Islet of Langerhans (tissue), 1 donor: ENCODE measurements around the gene RIN1.
"Not testable (repeated sequence)": the region's sequence is repeated elsewhere in the genome, so short reads cannot be mapped to it uniquely, and the experiment has no call there.

Experiments
- FAIRE-seq: peaks from one replicate; lab custom pipeline; 2011; peaks lifted over from hg19 to GRCh38; lab: Jason Lieb, UNC

The RIN1 gene

GRCh38 chr11:66334605-66335442 is 1.4 kb downstream of the RIN1 start:
- no peak for FAIRE-seq

GRCh38 chr11:66333896-66334604 is 2.2 kb downstream of the RIN1 start:
- no peak for FAIRE-seq

DNA sequence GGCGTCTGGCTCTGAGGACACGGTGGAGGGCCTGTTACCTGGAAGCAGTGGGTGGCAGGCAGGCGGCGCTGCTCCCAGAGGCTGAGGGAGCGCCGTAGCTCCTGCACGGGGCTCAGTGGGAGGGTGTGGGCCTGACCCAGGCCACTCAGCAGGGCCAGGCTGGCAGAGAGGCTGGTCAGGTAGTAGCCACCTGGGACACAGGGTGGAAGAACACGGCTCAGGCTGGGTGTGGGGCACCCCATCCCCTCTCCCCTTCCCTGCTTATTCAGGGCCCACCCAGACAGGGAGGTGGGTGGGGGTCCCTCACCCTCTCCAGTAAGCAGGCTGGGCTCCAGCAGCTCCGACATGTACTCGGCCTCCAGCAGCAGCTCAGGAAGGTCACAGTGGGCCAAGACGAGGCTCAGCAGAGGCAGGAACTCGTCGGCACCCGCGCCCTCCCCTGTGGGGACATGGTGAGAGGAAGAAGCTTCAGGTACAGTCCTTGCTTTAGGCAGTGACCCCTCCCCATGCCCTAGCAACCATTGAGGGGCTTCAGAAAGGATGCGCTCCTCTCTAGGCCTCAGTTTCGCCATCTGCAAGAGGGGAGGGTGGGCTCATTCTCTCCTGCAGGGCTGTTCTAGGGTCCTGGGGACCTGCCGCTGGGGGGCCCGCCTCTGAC is 2.9 kb downstream of the RIN1 start:
- FAIRE-seq, result no peak

- no peak for FAIRE-seq
Observed at GRCh38 chr11:66332371-66333219, 3.6 kb downstream of the RIN1 start.

DNA sequence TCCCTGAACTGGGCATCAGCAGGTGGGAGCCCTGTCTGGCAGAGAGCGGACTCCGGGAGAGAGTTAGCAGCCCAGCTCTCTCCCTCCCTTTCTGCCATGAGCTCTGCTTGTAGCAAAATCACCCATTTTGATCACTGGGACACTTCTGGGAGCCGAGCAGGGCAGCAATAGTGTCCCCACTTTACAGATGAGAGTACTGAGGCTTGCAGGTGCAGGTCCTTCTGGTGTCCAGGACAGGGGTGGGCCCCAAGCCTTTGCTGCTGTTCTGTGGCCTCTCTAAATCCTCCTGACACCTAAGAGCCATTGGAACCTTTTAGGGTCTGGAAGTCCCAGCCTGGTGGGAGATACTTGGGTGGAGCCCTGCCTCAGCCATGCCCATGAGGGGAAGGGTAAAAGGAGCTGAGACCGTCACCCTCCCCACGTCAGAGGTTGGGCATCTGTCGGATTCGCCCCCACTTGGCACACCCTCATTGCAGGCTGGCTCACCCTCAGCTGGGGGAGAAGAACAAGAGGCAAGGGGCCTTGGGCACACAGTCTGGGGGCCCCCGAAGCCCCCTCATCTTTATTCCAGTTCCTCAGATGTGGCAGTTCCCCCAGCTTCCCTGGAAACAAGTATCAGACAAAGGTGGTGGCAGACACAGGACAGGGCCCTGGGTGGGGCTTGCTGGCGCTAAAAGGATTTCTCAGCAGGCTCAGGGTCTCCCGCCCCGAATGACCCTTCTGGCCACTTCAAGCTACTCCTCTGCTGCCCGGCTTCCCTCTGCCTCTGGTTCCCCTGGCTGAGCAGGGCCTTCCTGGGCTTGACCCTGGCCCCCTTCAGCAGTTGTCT is 4.5 kb downstream of the RIN1 start:
- no peak for FAIRE-seq

- no peak for FAIRE-seq
Observed at GRCh38 chr11:66330931-66331330, 5.3 kb downstream of the RIN1 start.

DNA sequence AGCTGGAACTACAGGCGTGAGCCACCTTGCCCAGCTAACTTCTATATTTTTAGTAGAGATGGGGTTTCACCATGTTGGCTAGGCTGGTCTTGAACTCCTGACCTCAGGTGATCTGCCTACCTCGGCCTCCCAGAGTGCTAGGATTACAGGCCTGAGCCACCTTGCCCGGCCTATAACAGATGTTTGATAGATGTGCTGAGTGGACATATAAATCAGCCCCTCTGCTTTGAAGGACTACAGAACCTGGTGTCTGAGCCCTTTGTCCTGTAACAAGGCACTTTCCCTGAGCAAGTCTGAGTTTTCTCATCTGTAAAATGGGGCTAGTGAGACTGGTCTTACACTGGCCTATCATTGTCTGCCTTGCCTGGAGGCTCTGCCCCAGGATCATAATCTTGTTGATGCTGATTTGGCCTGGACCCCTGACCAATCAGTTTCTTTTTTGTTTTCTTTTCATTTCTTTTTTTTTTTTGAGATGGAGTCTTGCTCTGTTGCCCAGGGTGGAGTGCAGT is 7.0 kb downstream of the RIN1 start:
- no peak for FAIRE-seq

GRCh38 chr11:66328302-66329144 is 7.7 kb downstream of the RIN1 start:
- peak; percentile 71 for FAIRE-seq

DNA sequence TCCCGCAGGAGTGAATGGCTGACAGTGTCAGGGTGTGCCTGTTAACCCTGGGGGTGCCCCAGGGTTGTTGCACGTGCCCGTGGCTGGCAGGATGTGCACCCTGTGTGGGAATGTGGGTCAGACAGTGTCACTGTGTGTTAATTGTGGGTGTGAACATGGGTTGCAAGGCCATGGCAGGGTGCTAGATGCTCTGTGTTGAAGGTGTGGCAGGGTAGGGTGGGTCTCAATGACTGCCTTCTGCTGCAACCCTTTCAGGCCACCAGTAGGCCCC is 8.3 kb downstream of the RIN1 start:
- FAIRE-seq, result no peak

GRCh38 chr11:66327171-66328030 is 8.8 kb downstream of the RIN1 start:
- FAIRE-seq, result no peak

- no peak for FAIRE-seq
Observed at GRCh38 chr11:66326261-66327111, 9.7 kb downstream of the RIN1 start.

DNA sequence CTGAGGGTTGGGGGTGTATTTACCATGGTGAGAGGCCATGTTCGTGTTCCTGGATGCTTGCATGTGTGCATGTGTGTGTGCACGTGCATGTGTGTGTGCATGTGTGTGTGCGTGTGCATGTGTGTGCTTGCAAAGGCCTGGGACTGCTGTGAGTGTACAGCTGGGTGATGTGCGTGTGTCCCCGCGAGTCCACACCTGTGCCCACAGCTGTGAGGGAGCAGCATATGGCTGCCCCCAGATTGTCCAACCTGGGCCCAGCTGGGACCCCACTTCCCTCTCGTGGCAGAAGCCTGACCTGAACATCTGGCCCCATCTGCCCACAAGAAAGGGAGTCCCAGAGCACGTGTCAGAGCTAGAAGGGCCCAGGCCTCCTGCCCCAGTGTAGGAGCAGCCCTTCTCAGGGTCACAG is 11.0 kb downstream of the RIN1 start:
- no peak for FAIRE-seq

DNA sequence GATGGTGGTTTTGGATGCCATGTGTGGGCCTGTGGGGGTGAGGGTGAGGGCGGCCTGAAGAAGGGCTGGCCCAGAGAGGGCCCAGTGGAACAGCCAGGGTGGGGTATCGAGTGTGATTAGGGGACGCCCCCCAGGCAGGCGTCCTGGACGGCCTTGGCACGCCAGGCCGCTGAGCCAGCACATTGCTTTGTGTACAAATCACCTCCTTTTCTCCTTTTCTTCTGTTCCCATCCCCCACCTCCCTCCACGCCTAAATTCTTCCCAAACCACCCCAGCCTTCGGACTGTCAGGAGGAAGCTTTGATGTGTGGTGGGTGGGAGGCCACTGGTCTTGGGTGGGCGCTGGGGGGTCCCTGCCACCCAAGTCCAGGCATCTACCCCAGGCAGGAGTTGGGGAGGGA is 11.6 kb downstream of the RIN1 start:
- no peak for FAIRE-seq

- FAIRE-seq, result no peak
Observed at GRCh38 chr11:66323684-66324083, 12.6 kb downstream of the RIN1 start.

- FAIRE-seq, result no peak
Observed at GRCh38 chr11:66322732-66323427, 13.4 kb downstream of the RIN1 start.

DNA sequence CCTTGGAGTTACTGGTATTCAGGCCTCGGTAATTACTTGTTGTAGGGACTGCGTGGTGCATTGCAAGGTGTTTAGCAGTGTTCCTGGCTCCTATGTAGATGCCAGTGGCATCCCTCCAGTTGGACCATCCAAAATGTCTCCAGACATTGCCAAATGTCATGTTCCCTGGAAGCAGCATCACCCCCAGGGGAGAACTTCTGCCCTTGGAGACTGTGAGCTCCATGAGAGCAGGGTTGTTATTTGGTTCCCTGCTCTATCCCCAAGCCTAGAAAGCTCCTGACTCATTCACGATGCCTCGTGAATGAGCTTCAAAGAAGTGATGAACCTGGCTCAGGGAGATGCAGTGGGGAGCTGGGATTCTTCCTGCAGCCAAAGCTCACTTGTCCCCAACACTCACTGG is 14.6 kb downstream of the RIN1 start:
- no peak for FAIRE-seq

- not testable (repeated sequence) for FAIRE-seq
Observed at GRCh38 chr11:66320748-66321147, 15.5 kb downstream of the RIN1 start.

DNA sequence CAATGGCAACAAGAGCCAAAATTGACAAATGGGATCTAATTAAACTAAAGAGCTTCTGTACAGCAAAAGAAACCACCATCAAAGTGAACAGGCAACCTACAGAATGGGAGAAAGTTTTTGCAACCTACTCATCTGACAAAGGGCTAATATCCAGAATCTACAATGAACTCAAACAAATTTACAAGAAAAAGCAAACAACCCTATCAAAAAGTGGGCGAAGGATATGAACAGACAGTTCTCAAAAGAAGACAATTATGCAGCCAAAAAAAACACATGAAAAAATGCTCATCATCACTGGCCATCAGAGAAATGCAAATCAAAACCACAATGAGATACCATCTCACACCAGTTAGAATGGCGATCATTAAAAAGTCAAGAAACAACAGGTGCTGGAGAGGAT is 15.9 kb downstream of the RIN1 start:
- not testable (repeated sequence) for FAIRE-seq
